PC-9 (cell line): ENCODE results near the gene PKN3.

ENCODE experiments used
- EZH2 ChIP-seq: fragments of 200-600 bp; sonication (generic); IDR thresholded peaks from 2 replicates; pipeline ENCODE4 v1.8.0; 2017; ENCODE audit warnings: antibody characterized with exemption, low read depth
- TF ChIP-seq, protein P1 (sequence below): fragments of 200-600 bp; sonication (generic); conservative IDR thresholded peaks from 2 replicates; pipeline ENCODE4 v1.6.1; 2017; ENCODE audit warnings: mixed run types, antibody characterized with exemption, mild to moderate bottlenecking, moderate library complexity

- TF ChIP-seq, protein P1, sequence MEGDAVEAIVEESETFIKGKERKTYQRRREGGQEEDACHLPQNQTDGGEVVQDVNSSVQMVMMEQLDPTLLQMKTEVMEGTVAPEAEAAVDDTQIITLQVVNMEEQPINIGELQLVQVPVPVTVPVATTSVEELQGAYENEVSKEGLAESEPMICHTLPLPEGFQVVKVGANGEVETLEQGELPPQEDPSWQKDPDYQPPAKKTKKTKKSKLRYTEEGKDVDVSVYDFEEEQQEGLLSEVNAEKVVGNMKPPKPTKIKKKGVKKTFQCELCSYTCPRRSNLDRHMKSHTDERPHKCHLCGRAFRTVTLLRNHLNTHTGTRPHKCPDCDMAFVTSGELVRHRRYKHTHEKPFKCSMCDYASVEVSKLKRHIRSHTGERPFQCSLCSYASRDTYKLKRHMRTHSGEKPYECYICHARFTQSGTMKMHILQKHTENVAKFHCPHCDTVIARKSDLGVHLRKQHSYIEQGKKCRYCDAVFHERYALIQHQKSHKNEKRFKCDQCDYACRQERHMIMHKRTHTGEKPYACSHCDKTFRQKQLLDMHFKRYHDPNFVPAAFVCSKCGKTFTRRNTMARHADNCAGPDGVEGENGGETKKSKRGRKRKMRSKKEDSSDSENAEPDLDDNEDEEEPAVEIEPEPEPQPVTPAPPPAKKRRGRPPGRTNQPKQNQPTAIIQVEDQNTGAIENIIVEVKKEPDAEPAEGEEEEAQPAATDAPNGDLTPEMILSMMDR: no peak
- no peak for TF ChIP-seq EZH2
Observed at GRCh38 chr9:128683340-128684064, 18.8 kb upstream of the PKN3 start.
